Measurements from ENCODE around the gene UBE2A. TPM values are rescaled to one million over a fixed set of nuclear protein-coding genes. Genes with fewer than 3 reads are reported as not detected.

The UBE2A gene
- 46.3 and 52.5 TPM in 2 replicates for total RNA-seq (2013; cell fraction: nucleolus; rRNA removed)
- 21.9 and 23.4 TPM in 2 replicates for total RNA-seq (2014; rRNA removed)
- 42.8 and 43.5 TPM in 2 replicates for total RNA-seq (2014; rRNA removed; fragmentation: Illumina TruSeq; extraction: Trizol)
- 45.8 and 46.9 TPM in 2 replicates for total RNA-seq (2021)
- 27.8 TPM for polyA plus RNA-seq (2011; ENCODE audit: low read depth)
- 49.8 and 66.3 TPM in 2 replicates for polyA plus RNA-seq (2011; rRNA removed)
- polyA plus RNA-seq (2011; cell fraction: cytosol; rRNA removed): 34.9 and 37.1 TPM in 2 replicates
- polyA plus RNA-seq (2011; cell fraction: nucleus; rRNA removed): 29.6 and 33.9 TPM in 2 replicates
- polyA plus RNA-seq (2012): 35.1 and 42.7 TPM in 2 replicates
- 91.1 and 120 TPM in 2 replicates for polyA plus RNA-seq (2014; fragmentation: Illumina TruSeq; extraction: Trizol)
- 10 to 100 TPM; 20.8 to 37.1 TPM for polyA plus RNA-seq (2014; fragmentation: Nextera tagmentation; extraction: Ambion mirVana)
- polyA plus RNA-seq (2014; rRNA removed): 90.8 and 97.2 TPM in 2 replicates
- 100 to 1,000 TPM; 115 to 121 TPM for polyA plus RNA-seq (2016; fragmentation: Nextera tagmentation; extraction: Ambion mirVana)
- 15.6 and 17.9 TPM in 2 replicates for polyA minus RNA-seq (2011; rRNA and poly(A)+ RNA removed)
- 23.9 and 26.9 TPM in 2 replicates for polyA minus RNA-seq (2011; cell fraction: cytosol; rRNA and poly(A)+ RNA removed)
- 10.9 and 12.7 TPM in 2 replicates for polyA minus RNA-seq (2011; cell fraction: nucleus; rRNA and poly(A)+ RNA removed)
- percentile 86 among the genes with signal in this experiment for Bru-seq, nascent RNA
- percentile 91 among the genes with signal in this experiment for BruChase-seq, experiment 1, labeled RNA remaining after a 6-hour chase
- BruChase-seq, experiment 2, labeled RNA remaining after a 2-hour chase: percentile 90 among the genes with signal in this experiment
- long read RNA-seq, experiment 1, transcript UBE2A-202 (6 exons, 1,874 nt): major isoform, 55 of 60 reads
- long read RNA-seq, experiment 1, partial matches to known transcripts: 0 of 60 reads
- long read RNA-seq, experiment 1, other reads (novel, unspliced or antisense): 5 of 60 reads
- long read RNA-seq, experiment 2, transcript UBE2A-202 (6 exons, 1,874 nt): major isoform, 82 of 117 reads
- long read RNA-seq, experiment 2, transcript UBE2A-207 (5 exons, 934 nt): minor isoform, 7 of 117 reads
- long read RNA-seq, experiment 2, transcript UBE2A-206 (5 exons, 1,381 nt): minor isoform, 8 of 117 reads
- long read RNA-seq, experiment 2, partial matches to known transcripts: 12 of 117 reads
- long read RNA-seq, experiment 2, other reads (novel, unspliced or antisense): 4 of 117 reads

GRCh38 chrX:119574394-119575266 lies at the start of gene UBE2A:
Gene UBE2A, plus strand, starts transcription at chrX:119574563. Its CDS starts 149 bp downstream, at chrX:119574712.
- FAIRE-seq (no peak), ATAC-seq (peak; percentile 89), DNase-seq (ENCODE audit: low read depth, low spot score) (peak; percentile 53)
- Histone ChIP-seq H3K4me1 (ENCODE audit: control insufficient read depth, insufficient read depth, low read length) (no peaks in the 10 kb centered on the region; the same call in 1 of the 2 replicates), H3K9me3 (replicated peaks; ENCODE audit: control insufficient read depth, insufficient read depth, low read length) (no peaks in the 10 kb centered on the region; the same call in 2 of the 3 replicates), H3K27ac (ENCODE audit: control insufficient read depth, insufficient read depth) (peak within 1 kb of the TSS; percentile 55), H2AFZ (ENCODE audit: control insufficient read depth, low read depth, low read length) (peak within 1 kb of the TSS; percentile 90), H3K36me3 (ENCODE audit: control insufficient read depth in 2 of 2, insufficient read depth in 2 of 2, low read length in 1 of 2) (no peaks in the 10 kb centered on the region), H3K9ac (ENCODE audit: control insufficient read depth, insufficient read depth, low read length) (peak within 1 kb of the TSS; percentile 74), H3K79me2 (ENCODE audit: control insufficient read depth, insufficient read depth, low read length) (peaks cover 14% of the 10 kb centered on the region), H4K20me1 (ENCODE audit: control insufficient read depth, insufficient read depth) (no peaks in the 10 kb centered on the region), H3K27me3 (replicated peaks in 1 of 2; ENCODE audit: control insufficient read depth in 2 of 2, insufficient read depth in 2 of 2, low read length in 1 of 2) (no peaks in the 10 kb centered on the region), H3K4me2 (ENCODE audit: control insufficient read depth, insufficient read depth) (peak within 1 kb of the TSS; percentile 62), H3K4me3 (peak within 1 kb of the TSS; percentile 76)
- SMC1A ChIA-PET (ENCODE audit: uncharacterized antibody, unreplicated experiment): interaction anchor here (0.8 to 1.3 kb wide), 4 partner anchors 9 to 155 kb away, joined by 3 to 4 read pairs (median 3); partner anchors contain the start of gene STEEP1
- RAD21 ChIA-PET (ENCODE audit: unreplicated experiment): interaction anchor here (0.7 to 2.5 kb wide), 8 partner anchors 8 to 119 kb away, joined by 3 to 9 read pairs (median 3); partner anchors contain the start of gene NKRF
- intact Hi-C loops (cut with micrococcal nuclease; ENCODE audit: unreplicated experiment) (loop anchor here (1.0 to 2.0 kb wide), 2 partner anchors 9 to 58 kb away; partner anchors contain the start of gene STEEP1), in situ Hi-C loops (cut with MboI) (no loop called here)
- CTCF ChIA-PET: interaction anchor here (0.8 to 4.7 kb wide), 4 partner anchors 9 to 155 kb away, joined by 3 to 16 read pairs (median 6); no protein-coding TSS in a partner anchor
- POLR2A ChIA-PET: interaction anchor here (0.6 to 1.8 kb wide), 5 partner anchors 17 to 51 kb away, joined by 3 to 8 read pairs (median 3); partner anchors contain the start of gene NKRF
- 51% methylated on average over 52 of the region's 86 CpGs for WGBS (ENCODE audit: insufficient coverage, insufficient replicate concordance, low lambda C conversion rate, missing lambda C conversion rate)
- no TSS peak for BruUV-seq (replicated peaks)
- TF ChIP-seq EED (IDR thresholded peaks at IDR 0.05; ENCODE audit: low read depth) (no peak), BACH1 (IDR thresholded peaks at IDR 0.05; ENCODE audit: borderline replicate concordance) (peak; percentile 39; the same call in 1 of the 2 replicates), TAF1 (IDR thresholded peaks at IDR 0.05; ENCODE audit: borderline replicate concordance, low read depth, low read length) (peak; percentile 97), SP1 (IDR thresholded peaks at IDR 0.05; ENCODE audit: low read depth, low read length) (peak; percentile 63), MEF2A (IDR thresholded peaks at IDR 0.05; ENCODE audit: insufficient read depth, low read depth, low read length) (0 out of 2 replicates have a peak, but pooled peaks have one; percentile 32), BCL11A (IDR thresholded peaks at IDR 0.05; ENCODE audit: low read depth, low read length) (no peak), NFYA (IDR thresholded peaks at IDR 0.05; ENCODE audit: borderline replicate concordance, low read depth, low read length) (no peak), JUND (IDR thresholded peaks at IDR 0.05; ENCODE audit: low read depth, low read length) (peak; percentile 98), JUNB (IDR thresholded peaks at IDR 0.05) (no peak), CHD1 (IDR thresholded peaks at IDR 0.05; ENCODE audit: low read depth, low read length) (peak; percentile 97), POLR2AphosphoS2 (IDR thresholded peaks at IDR 0.05; ENCODE audit: low read depth, low read length) (peak; percentile 71; the same call in 1 of the 2 replicates)
- TF ChIP-seq, protein P1, sequence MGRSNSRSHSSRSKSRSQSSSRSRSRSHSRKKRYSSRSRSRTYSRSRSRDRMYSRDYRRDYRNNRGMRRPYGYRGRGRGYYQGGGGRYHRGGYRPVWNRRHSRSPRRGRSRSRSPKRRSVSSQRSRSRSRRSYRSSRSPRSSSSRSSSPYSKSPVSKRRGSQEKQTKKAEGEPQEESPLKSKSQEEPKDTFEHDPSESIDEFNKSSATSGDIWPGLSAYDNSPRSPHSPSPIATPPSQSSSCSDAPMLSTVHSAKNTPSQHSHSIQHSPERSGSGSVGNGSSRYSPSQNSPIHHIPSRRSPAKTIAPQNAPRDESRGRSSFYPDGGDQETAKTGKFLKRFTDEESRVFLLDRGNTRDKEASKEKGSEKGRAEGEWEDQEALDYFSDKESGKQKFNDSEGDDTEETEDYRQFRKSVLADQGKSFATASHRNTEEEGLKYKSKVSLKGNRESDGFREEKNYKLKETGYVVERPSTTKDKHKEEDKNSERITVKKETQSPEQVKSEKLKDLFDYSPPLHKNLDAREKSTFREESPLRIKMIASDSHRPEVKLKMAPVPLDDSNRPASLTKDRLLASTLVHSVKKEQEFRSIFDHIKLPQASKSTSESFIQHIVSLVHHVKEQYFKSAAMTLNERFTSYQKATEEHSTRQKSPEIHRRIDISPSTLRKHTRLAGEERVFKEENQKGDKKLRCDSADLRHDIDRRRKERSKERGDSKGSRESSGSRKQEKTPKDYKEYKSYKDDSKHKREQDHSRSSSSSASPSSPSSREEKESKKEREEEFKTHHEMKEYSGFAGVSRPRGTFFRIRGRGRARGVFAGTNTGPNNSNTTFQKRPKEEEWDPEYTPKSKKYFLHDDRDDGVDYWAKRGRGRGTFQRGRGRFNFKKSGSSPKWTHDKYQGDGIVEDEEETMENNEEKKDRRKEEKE (IDR thresholded peaks at IDR 0.05): peak; percentile 86
- TF ChIP-seq, protein P2, sequence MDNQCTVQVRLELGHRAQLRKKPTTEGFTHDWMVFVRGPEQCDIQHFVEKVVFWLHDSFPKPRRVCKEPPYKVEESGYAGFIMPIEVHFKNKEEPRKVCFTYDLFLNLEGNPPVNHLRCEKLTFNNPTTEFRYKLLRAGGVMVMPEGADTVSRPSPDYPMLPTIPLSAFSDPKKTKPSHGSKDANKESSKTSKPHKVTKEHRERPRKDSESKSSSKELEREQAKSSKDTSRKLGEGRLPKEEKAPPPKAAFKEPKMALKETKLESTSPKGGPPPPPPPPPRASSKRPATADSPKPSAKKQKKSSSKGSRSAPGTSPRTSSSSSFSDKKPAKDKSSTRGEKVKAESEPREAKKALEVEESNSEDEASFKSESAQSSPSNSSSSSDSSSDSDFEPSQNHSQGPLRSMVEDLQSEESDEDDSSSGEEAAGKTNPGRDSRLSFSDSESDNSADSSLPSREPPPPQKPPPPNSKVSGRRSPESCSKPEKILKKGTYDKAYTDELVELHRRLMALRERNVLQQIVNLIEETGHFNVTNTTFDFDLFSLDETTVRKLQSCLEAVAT (IDR thresholded peaks at IDR 0.05): no peak

Data from GM12878 (cell line).